HepG2 (cell line): ENCODE results near the gene LINS1. TPM values are rescaled to one million over a fixed set of nuclear protein-coding genes. Genes with fewer than 3 reads are reported as not detected.

ENCODE experiments used
- ATAC-seq: fragments of 200-7000 bp; cut with Tn5 transposase; 3 replicates; pipeline ENCODE4 v1.9.1; 2020; ENCODE audit warnings: mild to moderate bottlenecking, moderate library complexity
- BruUV-seq: library from RNA; stranded (reverse); fragments of 400-500 nt; replicated peaks from 2 replicates; lab custom pipeline; 2021; lab: Mats Ljungman, UMichigan
- CTCF ChIA-PET: fragments of 300-600 bp; formaldehyde crosslinking; extraction: SDS; loops from one replicate; lab custom pipeline; 2021; ENCODE audit warnings: low total read pairs, inconsistent platforms, low intra/inter-chr PET ratio; lab: Yijun Ruan, JAX
- POLR2A ChIA-PET: fragments of 350-600 bp; sonication (Branson Sonifier 250); formaldehyde crosslinking; loops from one replicate; lab custom pipeline; 2020; ENCODE audit warnings: antibody characterized with exemption, inconsistent platforms; lab: Yijun Ruan, JAX
- DNase-seq: peaks from one replicate; pipeline ENCODE4 v3.0.0-alpha.2; 2015; ENCODE audit warnings: low spot score
- FAIRE-seq: peaks from 3 replicates; lab custom pipeline; 2011; peaks lifted over from hg19 to GRCh38; lab: Jason Lieb, UNC
- H2AFZ ChIP-seq: one replicate; pipeline ENCODE4 v1.6.1; 2011; ENCODE audit warnings: low read length, inconsistent platforms
- H3K27ac ChIP-seq: fragments of 300-600 bp; 3 replicates; pipeline ENCODE4 v1.8.0; 2011; ENCODE audit warnings: mixed run types, mild to moderate bottlenecking, mixed read lengths, low read length, inconsistent platforms; ENCODE audit not compliant: insufficient read depth; ENCODE audit errors: extremely low read length
- H3K27me3 ChIP-seq, 2 experiments: fragments of 200-600 bp in 1 of 2; 2 replicates in 1 of 2; 3 replicates in 1 of 2; pipeline versions ENCODE4 v1.6.0 to v1.8.0; 2011; ENCODE audit warnings: low read length in 2 of 2, mild to moderate bottlenecking in 2 of 2, moderate library complexity in 2 of 2, inconsistent platforms in 1 of 2; ENCODE audit not compliant: insufficient read depth in 2 of 2, control insufficient read depth in 1 of 2
- H3K36me3 ChIP-seq, 2 experiments: fragments of 200-600 bp in 1 of 2; replicated peaks in 1 of 2; 2 replicates in 1 of 2; 3 replicates in 1 of 2; pipeline versions ENCODE4 v1.5.1 to v1.8.0; 2011; ENCODE audit warnings: low read length in 2 of 2, inconsistent platforms in 1 of 2; ENCODE audit not compliant: insufficient read depth in 2 of 2, control insufficient read depth in 1 of 2
- H3K4me1 ChIP-seq: 2 replicates; pipeline ENCODE4 v1.5.1; 2012; ENCODE audit warnings: low read length, inconsistent platforms; ENCODE audit not compliant: insufficient read depth
- H3K4me2 ChIP-seq: 2 replicates; pipeline ENCODE4 v1.6.0; 2011; ENCODE audit warnings: low read depth, low read length, inconsistent platforms
- H3K4me3 ChIP-seq, 3 experiments: fragments of 200-600 bp in 1 of 3; sonication (generic), shearing (Covaris generic) in 1 of 3; replicated peaks in 1 of 3; 2 replicates each; pipeline ENCODE4 v1.5.1; 2011 to 2016; ENCODE audit warnings: low read length in 3 of 3, inconsistent platforms in 2 of 3, low read depth in 2 of 3, mild to moderate bottlenecking in 2 of 3, control low read depth in 1 of 3, mixed read lengths in 1 of 3; ENCODE audit not compliant: insufficient read depth in 1 of 3
- H3K79me2 ChIP-seq: one replicate; pipeline ENCODE4 v1.6.1; 2011; ENCODE audit warnings: low read length, inconsistent platforms; ENCODE audit not compliant: insufficient read depth
- H3K9ac ChIP-seq: 2 replicates; pipeline ENCODE4 v1.6.0; 2011; ENCODE audit warnings: mild to moderate bottlenecking, low read depth, low read length, inconsistent platforms; ENCODE audit not compliant: insufficient read depth
- H3K9me3 ChIP-seq: 2 replicates; pipeline ENCODE4 v1.5.1; 2012; ENCODE audit warnings: mild to moderate bottlenecking, low read length
- H4K20me1 ChIP-seq: 2 replicates; pipeline ENCODE4 v1.6.0; 2011; ENCODE audit warnings: inconsistent platforms, mild to moderate bottlenecking, low read length, moderate library complexity; ENCODE audit not compliant: insufficient read depth
- AFF4 ChIP-seq: sonication (generic); formaldehyde crosslinking; IDR thresholded peaks from 2 replicates; pipeline ENCODE4 v1.4.0; 2020; ENCODE audit warnings: missing genetic modification reagents
- ARID4A ChIP-seq: sonication (generic); formaldehyde crosslinking; IDR thresholded peaks from 2 replicates; pipeline ENCODE4 v1.5.0; 2020; ENCODE audit warnings: mild to moderate bottlenecking, missing genetic modification reagents, borderline replicate concordance
- ATF7 ChIP-seq, 2 experiments: fragments of 450-650 bp in 1 of 2; sonication (generic) in 1 of 2; formaldehyde crosslinking in 1 of 2; IDR thresholded peaks; 2 replicates each; pipeline versions ENCODE4 v1.4.0 to v1.6.1; 2016 to 2020; ENCODE audit warnings: antibody characterized with exemption in 1 of 2, mild to moderate bottlenecking in 1 of 2, missing genetic modification reagents in 1 of 2
- DBP ChIP-seq: sonication (generic); formaldehyde crosslinking; IDR thresholded peaks from 2 replicates; pipeline ENCODE4 v1.4.0; 2020; ENCODE audit warnings: missing genetic modification reagents; ENCODE audit errors: not compliant biosample characterization
- FOXK1 ChIP-seq: sonication (generic); formaldehyde crosslinking; IDR thresholded peaks from 2 replicates; pipeline ENCODE4 v1.4.0; 2020; ENCODE audit warnings: low read depth, missing genetic modification reagents, borderline replicate concordance
- GLI4 ChIP-seq: sonication (generic); formaldehyde crosslinking; IDR thresholded peaks from 2 replicates; pipeline ENCODE4 v1.5.1; 2020; ENCODE audit warnings: missing genetic modification reagents, mild to moderate bottlenecking, moderate library complexity, borderline replicate concordance
- JUND ChIP-seq: sonication (generic); formaldehyde crosslinking; IDR thresholded peaks from 2 replicates; pipeline ENCODE4 v1.8.0; 2022; ENCODE audit warnings: mild to moderate bottlenecking, missing genetic modification reagents
- NCOA2 ChIP-seq: sonication (generic); formaldehyde crosslinking; IDR thresholded peaks from 2 replicates; pipeline ENCODE4 v1.8.0; 2022; ENCODE audit warnings: inconsistent platforms
- NR3C1 ChIP-seq: sonication (generic); formaldehyde crosslinking; IDR thresholded peaks from 2 replicates; pipeline ENCODE4 v1.4.0; 2020; ENCODE audit warnings: missing genetic modification reagents
- TFDP1 ChIP-seq: IDR thresholded peaks from 2 replicates; pipeline ENCODE4 v1.6.1; 2016; ENCODE audit warnings: missing compliant biosample characterization, missing genetic modification reagents, borderline replicate concordance
- ZNF205 ChIP-seq: IDR thresholded peaks from 2 replicates; pipeline ENCODE4 v1.6.1; 2018; ENCODE audit warnings: missing biosample characterization, missing genetic modification reagents
- ZNF326 ChIP-seq: sonication (generic); formaldehyde crosslinking; IDR thresholded peaks from 2 replicates; pipeline ENCODE4 v1.4.0; 2020; ENCODE audit warnings: missing genetic modification reagents, borderline replicate concordance
- ZNF570 ChIP-seq: sonication (generic); formaldehyde crosslinking; IDR thresholded peaks from 2 replicates; pipeline ENCODE4 v1.4.0; 2020; ENCODE audit warnings: mild to moderate bottlenecking, missing genetic modification reagents, borderline replicate concordance
- WGBS: methylation state at CpG from one replicate; pipeline ENCODE4 v1.1.6; 2017; ENCODE audit warnings: low lambda C conversion rate; 5-methylcytosine and 5-hydroxymethylcytosine counted together
- in situ Hi-C: cut with HindIII; loops from 2 replicates; pipeline ENCODE4 v1.10.0; 2017; ENCODE audit warnings: low pct_unique_long_range_greater_than_20kb; ENCODE audit not compliant: extremely low pct_ligation_motif_present
- intact Hi-C: fragments of 100-400 bp; cut with micrococcal nuclease; formaldehyde crosslinking; loops from one replicate; pipeline ENCODE4 v1.10.0; 2022; ENCODE audit not compliant: unreplicated experiment
- polyA plus RNA-seq, 8 experiments: library from polyadenylated mRNA; depleted of rRNA in 3 of 8; stranded (reverse) in 7 of 8; unstranded in 1 of 8; fragments of >200 nt; fragmentation: Illumina TruSeq in 4 of 8; extraction: Trizol in 4 of 8; gene quantifications; 2 replicates each; pipeline versions ENCODE4 v1.2.1 to v1.2.3, GENCODE V29; 2011 to 2016; ENCODE audit warnings: low read depth in 4 of 8, missing spikeins in 1 of 8, mixed read lengths in 1 of 8; ENCODE audit not compliant: insufficient read depth in 1 of 8
- total RNA-seq, 5 experiments: library from RNA; depleted of rRNA; stranded (reverse); fragments of >200 nt; fragmentation: Illumina TruSeq; extraction: Trizol; gene quantifications; 2 replicates each; pipeline ENCODE4 v1.2.3, GENCODE V29; 2016; ENCODE audit warnings: low read depth in 1 of 5

LINS1 gene
- total and polyA plus RNA-seq, 2 of the 13 experiments (the other 11 are each of a cell fraction or from before 2014, with no cell fraction given) = 9.8 to 10.4 TPM

GRCh38 chr15:100542290-100542689 lies 59.7 kb downstream of the LINS1 start:
- H3K9me3 ChIP-seq = no peaks in the 10 kb centered on the region
- H2AFZ ChIP-seq = no peak overlapping the region
- no peaks in the 10 kb centered on the region for H3K79me2 ChIP-seq
- FAIRE-seq (no peak), DNase-seq (no peak), ATAC-seq (no peak)
- POLR2A ChIA-PET = no interaction called here
- H3K4me2 ChIP-seq = no peak overlapping the region
- H3K4me3 ChIP-seq = no peak overlapping the region
- H3K27me3 ChIP-seq = no peaks in the 10 kb centered on the region
- no peak overlapping the region for H3K27ac ChIP-seq
- CTCF ChIA-PET = no interaction called here
- in situ Hi-C loops = no loop called here
- BruUV-seq = no TSS peak
- 42% methylated on average over 6 of the region's 6 CpGs for WGBS
- no peaks in the 10 kb centered on the region for H4K20me1 ChIP-seq
- no peak overlapping the region for H3K9ac ChIP-seq
- H3K4me1 ChIP-seq = no peaks in the 10 kb centered on the region
- H3K36me3 ChIP-seq = no peaks in the 10 kb centered on the region
- intact Hi-C loops = no loop called here
- TF ChIP-seq ARID4A (no peak), JUND (CRISPR knock-in tag) (no peak), FOXK1 (CRISPR knock-in tag) (no peak), NR3C1 (CRISPR knock-in tag) (no peak), ATF7 (IDR thresholded peaks at IDR 0.05) (no peak), ATF7 (CRISPR knock-in tag; IDR thresholded peaks at IDR 0.05) (no peak), ZNF326 (no peak), NCOA2 (CRISPR knock-in tag) (no peak), GLI4 (no peak), ZNF205 (CRISPR knock-in tag) (no peak), DBP (CRISPR knock-in tag) (no peak), TFDP1 (no peak), AFF4 (CRISPR knock-in tag) (no peak), ZNF570 (CRISPR knock-in tag) (no peak)
